GM21576 (cell line): ENCODE results near the gene ZNF652.
A peak's percentile ranks its signal among the peaks of the same experiment; 100 is the strongest.

Experiments used
- ATAC-seq: cut with Tn5 transposase; IDR thresholded peaks from one replicate; pipeline ENCODE4 v1.9.1; 2021; ENCODE audit warnings: mild to moderate bottlenecking, moderate library complexity; ENCODE audit not compliant: unreplicated experiment

ZNF652 gene

DNA sequence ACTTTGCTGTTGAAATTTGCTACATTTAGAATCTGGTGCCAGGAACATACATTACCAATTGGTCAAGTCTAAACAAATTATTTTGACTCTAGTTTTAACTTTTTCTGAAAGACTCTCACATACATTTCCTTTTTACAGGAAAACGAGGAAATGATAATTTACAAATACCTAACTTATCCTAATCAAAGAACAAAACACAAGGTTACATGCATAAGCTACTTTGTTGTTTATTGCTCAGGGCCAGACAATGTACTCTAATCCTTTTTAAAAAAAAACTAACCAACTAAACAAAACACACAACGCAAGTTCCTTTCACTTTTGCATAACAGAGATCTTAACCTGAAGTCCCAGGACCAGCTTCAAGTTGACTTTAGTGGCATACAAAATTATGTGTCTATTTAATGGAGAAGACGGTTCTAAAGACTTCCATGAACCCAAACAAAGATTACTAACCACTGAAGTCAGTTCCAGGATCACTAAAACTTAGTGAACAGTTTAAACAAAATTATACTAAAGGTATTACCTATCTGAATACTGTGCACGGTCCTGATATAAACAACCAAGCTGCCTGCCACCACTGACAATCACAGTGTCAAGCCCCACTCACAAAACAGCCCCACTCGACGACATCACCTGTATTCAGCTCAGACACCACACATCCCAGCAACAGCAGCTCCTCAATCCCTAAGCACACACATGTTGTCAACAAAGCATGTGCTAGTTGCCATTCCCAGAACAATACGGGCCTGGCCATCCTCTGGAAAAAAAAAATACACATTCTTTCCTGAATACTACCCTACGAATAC, 1.9 kb downstream of the ZNF652 start:
- ATAC-seq = no peak

DNA sequence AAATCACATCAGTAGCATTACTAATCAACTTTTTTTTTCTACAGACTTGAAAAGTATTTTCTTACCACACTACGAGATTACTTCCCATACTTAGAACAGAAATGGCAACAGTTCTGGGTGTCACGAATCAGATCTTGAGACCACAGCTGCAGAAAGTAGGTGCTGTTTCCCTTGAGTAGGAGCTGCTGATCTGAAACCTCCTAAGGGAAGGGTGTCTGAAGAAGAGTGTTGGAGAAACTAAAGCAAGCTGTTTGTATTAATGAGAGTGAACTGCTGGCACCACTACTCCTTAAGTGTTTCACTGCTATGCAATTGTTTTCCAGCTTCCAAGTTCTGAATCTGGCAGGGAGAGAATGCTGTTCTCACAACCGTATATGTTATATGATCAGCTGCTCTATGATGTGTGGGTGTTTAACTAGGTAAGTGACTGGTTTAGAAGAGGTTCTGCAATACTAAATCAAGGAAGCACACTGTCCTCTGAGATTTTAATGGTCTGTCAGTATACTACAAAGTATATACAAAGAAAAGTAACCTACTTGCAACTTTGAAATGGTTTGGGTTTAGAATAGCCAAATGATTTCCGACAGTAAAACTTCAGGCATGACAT, 3.3 kb downstream of the ZNF652 start:
- ATAC-seq = peak; percentile 36

DNA sequence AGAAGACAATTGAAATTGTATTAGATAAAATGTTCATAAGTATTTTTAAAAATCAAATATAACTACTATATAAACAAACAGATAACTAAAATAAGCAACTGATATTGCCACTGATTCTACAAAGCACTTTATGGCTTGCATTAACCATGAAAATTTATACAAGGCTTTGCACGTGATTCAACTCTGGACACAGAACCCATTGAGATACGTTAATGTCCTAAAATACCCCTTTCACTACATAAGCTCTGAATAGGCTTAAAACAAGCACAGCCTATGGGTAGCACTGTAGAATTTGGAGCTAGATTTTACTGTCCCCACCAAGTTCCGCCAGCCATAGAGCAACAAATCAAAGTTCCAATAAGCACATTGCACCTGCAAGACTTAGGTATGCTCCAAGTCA, 4.5 kb downstream of the ZNF652 start:
- no peak for ATAC-seq

DNA sequence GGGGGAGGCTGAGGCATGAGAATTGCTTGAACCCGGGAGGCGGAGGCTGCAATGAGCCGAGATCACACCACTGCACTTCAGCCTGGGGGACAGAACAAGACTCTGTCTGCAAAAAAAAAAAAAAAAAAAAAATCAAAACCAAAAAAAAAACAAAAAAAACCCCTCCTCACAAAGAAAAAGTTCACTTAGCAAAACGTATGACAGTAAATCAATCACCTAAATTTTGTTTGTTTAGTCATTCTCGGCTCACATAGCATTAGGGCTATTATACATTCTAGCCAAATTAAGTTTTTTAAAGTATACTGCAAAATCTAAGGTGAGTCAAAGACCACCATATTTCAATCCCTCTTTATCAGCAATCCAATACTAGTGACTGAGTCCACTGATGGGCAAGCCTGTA, 5.7 kb downstream of the ZNF652 start:
- ATAC-seq = no peak

DNA sequence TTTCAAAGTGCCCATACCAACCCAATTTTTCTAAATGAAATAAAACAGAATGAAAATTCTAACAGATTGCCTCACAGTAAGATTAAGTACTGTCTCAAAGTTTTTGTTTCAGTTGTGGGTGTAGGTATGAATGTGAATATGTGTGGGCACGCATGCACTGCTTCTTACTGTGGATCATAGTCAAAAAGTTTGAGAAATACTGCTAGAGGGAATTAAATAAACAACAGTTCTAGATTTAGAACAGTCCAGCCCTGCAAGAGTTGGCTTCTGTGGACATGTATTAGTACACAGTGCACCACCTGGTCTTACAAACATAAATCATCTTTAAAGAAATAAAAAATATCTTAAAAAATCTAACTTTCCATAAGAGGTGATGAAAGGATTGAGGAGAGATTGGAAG, 8.4 kb downstream of the ZNF652 start:
- ATAC-seq = no peak

DNA sequence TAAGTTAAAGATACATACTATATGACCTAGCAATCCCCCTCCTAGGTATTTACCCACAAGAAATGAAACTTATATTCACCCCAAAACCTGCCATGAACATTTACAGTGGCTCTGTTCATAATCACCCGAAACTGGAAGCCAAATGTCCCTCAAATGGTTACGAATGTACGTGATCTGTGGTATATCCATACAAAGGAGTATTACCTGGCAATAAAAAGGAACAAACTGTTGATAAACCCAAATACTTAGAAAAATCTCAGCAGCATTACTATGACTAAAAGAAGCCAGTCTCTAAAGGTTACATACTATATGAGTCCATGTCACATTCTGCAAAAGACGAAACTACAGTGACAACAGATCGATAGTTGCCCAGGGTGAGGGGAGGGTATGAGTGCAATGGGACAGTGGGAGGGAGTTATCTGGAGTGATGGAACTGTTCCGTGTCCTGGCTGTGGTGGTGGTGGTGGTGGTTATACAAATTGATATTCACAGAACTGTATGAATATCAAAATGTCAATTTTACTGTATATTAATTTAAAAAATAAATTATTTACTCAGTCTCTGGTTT, 9.4 kb downstream of the ZNF652 start:
- no peak for ATAC-seq

DNA sequence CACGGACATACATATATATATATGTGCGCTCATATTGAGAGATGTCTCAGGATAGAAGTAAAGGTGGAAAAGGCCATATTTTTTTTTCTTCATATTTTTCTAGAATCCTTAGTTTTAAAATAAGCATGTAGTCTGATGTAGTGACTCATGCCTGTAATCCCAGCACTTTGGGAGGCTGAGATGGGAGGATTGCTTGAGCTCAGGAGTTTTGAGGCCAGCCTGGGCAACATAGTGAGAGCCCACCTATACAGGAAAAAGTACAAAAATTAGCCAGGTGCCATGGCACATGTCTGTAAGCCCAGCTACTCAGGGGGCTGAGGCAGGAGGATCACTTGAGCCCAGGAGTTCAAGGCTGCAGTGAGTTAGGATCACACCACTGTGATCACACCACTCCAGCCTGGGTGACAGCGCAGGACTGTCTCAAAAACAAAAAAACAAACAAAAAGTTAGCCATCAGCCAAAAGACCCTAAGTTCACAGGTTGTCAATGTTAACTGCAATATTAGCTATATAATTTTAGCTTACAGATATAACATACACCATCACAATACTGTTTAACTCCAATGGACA, 10.4 kb downstream of the ZNF652 start:
- ATAC-seq = no peak

DNA sequence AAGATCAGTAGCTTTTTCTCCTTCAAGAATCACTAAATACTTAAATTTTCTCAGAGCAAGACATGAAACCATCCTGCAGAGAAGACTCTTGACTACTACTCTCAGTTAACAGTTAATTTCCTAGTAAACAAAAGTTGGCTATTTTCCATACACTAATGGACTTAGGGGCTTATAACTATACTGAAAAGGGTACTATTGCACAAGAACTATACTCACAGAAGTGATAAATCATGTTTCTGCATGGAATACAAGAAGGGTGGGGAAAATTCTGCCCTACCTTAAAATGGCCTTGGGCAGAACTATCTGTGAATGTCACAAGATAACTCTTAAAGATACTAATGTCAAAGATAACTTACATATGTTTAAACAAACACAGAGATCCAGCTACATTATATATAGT, 12.5 kb downstream of the ZNF652 start:
- ATAC-seq = no peak

DNA sequence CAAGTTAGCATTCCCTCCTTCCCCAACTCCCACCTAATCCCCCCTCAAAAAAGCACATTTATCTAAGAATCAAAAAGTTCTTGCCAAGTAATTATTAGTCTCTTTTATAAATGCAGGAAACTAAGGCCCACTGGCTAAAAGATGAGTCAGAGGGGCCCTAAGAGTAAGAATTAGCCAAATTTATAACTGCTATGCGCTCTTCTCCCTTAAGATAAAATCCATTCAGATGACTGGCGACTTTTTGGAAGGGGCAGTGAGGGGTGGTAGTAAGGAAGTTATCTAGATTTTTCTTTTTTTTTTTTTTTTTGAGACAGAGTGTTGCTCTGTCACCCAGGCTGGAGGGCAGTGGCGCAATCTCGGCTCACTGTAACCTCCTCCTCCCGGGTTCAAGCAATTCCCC, 17.1 kb downstream of the ZNF652 start:
- ATAC-seq = no peak

DNA sequence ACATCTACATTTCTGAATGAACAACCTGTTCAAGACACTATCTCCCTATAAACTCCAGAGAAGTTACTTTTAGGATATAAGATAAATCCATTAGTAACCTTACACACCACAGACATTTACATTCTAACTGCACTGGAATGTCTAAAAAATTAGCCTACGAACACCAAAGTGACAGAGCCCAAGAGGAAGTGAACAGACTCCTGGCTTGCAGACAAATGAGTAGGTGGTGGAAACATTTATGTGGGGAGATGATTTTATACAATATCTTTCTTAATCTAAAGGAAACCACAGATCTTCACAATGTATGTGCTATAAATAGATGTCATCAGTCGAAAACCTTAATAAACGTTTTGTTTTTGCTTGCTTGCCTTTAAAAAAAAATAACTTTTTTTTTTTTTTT, 18.8 kb downstream of the ZNF652 start:
- ATAC-seq = no peak

DNA sequence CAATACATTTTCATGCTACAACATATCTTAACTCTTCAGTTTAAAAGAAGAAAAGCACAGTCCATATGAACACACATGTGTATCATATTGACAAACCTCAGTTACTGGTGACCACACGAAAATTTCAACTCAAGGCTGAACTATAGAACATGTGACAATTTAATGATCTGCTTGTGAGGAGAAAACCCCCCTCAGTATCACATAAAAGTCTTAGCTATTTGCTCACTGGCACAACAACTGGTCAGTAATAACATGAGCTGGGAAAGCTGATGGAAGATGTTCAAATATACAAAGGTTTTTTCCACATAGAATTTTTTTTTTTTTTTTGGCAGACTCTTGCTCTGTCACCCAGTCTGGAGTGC, 19.5 kb downstream of the ZNF652 start:
- no peak for ATAC-seq

DNA sequence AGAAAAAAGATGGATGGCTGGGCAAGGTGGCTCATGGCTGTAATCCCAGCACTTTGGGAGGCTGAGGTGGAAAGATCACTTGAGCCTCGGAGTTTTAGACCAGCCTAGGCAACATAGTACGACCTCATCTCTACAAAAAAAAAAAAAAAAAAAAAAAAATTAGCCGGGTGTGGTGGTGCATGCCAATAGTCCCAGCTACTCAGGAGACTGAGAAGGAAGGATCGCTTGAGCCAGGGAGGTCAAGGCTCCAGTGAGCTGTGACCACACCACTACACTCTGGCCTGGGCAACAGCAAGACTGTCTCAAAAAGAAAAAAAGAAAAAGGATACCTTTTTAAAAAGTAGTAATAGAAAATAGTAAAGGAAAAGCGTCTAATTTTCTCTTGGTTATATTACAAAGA, 20.7 kb downstream of the ZNF652 start:
- no peak for ATAC-seq

DNA sequence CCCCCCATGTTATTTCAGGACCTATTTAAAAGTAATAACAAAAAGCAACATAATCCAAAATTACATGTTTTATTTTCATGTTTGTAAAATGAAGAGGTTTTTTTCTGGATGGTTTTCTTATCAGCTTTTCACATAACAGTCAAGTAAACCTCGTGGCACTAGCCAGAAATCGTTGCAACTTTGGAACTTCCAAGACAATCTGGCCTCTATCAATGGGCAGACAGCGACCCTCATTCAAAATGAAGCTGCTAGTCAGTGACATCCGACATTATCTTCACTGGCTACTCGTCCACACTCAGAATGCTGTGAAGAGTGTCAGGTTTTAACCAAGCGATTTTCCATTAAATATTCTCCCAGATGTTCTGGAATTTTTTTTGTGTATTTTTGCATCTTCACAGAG, 22.7 kb downstream of the ZNF652 start:
- ATAC-seq = no peak

DNA sequence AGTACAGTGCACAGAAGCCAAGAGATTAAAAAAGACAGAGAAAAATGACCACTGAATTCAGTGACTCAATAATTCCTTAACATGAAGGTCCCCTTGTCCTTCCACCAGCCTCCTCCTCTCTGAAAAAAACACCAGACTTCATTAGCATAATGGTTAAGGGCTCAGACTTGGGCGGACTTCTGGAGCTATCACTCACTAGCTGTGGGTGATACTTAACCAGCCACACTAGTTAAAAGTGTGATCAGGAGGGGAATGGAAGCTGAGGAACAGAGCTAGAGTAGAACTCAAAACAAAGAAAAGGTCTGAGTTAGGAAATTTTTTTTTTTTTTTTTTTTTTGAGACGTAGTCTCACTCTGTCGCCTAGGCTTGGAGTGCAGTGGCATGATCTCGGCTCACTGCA, 23.2 kb downstream of the ZNF652 start:
- ATAC-seq = no peak

DNA sequence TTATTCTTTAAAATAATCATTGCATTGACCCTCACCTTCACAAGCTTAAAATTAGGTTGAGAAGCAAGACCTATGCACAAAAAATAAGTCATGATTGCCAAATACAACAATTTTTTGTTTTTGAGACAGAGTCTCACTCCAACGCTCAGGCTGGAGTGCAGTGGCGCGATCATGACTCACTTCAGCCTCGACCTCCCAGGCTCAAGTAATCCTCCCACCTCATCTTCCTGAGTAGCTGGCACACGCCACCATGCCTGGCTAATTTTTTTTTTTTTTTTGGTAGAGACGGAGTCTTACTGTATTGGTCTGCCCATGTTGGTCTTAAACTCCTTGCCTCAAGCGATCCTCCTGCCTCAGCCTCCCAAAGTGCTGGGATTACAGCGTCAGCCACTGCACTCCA, 24.2 kb downstream of the ZNF652 start:
- no peak for ATAC-seq

DNA sequence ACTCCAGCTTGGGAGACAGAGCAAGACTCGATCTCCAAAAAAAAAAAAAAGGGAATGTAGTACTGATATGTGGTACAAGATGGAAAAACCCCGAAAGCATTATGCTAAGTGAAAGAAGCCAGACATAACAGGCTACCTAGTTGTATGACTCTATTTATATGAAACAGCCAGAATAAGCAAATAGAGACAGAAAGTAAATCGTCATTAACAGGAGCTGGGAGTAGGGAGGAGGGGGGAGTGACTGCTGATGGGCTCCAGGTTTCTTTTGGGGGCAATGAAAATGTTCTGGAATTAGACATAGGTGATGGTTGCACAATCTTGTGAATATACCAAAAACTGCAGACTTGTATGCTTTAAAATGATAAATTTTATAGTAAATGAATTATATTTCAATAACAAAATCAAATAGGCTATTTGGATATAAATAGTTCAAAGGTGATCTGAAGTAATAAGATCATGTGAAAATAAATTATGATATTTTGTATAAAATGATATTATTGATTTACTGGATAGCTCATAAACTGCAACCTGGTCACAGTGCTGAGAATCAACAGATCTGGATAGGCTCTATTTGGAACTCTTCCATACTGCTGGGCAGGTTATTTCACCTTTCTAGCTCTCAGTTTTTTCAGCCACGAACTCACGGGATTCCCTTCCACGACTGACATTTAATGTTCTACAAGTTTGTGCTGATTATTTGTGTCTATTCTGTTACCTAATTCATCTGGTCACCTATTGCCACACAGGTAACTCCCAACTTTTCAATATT, 27.1 kb downstream of the ZNF652 start:
- ATAC-seq = no peak

DNA sequence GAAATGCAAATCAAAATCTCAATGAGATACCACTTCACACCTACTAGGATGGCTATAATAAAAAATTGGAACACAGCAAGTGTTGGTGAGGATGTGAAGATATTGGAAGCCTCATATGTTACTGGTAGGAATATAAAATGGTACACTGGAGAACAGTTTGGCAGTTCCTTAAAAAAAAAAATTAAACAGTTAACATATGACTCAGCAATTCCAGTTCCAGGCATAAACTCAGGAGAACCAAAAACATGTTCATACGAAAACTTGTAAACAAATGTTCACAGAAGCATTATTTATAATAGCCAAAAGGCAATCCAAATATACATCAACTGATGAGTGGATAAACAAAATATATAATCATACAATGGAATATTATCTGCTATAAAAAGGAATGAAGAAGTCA, 28.2 kb downstream of the ZNF652 start:
- no peak for ATAC-seq

DNA sequence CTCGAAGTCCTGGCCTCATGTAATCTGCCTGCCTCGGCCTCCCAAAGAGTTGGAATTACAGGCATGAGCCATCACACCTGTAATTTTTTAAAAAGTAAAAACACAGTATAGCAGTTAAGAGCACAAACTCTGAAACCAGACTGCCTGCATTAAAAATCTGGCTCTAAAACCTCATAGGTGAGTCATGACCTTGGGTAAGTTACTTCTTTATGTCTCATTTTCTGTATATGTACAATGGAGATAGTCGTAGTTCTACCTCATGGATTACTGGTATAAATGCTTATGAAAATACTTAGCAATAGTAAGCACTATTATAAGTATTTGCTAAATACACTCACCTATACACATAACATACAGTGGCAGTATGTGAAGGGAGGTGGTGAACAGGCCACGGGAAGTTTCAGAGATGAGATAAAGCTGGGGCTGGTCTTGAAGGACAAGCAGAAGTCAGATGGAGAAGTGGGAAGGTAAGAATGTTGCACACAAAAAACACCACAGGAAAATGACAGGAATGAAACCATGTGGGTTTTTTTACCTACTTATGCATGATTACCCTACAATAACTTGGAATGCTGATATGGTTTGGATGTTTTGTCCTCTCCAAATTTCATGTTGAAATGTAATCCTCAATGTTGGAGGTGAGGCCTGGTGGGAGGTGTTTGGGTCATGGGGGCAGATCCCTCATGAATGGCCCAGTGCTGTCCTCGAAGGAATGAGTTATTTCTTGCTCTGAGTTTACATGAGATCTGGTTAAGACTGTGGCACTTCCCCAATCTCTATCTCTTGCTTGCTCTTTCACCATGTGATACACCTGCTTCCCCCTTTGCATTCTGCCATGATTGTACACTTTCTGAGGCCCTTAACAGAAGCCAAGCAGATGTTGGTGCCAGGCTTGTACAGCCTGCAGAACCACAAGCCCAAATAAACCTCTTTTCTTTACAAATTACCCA, 33.9 kb downstream of the ZNF652 start:
- ATAC-seq = no peak

DNA sequence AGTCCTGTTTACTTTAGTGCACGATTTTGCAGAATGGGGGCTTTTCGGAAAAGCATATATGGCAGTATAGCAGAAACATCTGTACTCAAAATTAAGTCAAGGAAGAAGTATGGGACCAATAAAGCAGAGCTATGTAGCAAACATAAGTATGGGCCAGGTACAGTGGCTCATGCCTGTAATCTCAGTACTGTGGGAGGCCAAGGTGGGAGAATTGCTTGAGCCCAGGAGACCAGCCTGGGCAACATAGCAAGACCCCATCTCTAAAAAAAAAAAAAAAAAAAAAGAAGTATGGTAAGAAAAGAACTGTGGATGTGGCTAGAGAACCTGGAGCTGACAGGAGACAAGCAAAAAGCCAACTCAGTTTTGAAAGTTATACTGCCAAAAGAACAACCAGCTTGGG, 36.1 kb downstream of the ZNF652 start:
- no peak for ATAC-seq

DNA sequence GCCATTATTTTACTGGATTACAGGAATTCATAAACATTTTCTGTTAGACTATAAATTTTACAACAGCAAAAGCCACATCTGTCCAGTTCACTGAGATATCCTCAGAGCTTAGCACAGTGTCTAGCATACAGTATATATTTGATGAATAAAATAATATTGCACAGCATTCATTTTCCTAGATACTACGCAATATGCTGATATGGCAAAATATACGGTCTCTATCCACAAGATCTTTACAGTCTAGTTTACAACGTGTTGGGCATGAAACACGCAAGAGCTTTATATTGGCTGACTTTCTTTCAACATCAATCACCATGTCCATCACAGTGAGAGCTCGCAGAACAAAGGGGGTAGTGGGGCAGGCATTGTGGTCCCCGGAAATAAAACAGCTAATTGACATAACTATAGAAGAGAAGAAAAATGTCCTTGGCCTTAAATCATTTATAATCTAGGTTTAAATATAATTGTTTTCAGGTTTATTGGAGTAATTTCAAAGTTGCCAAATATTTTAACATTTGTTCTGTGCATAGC, 43.5 kb downstream of the ZNF652 start:
- ATAC-seq = no peak
